ENCODE data around the gene ASPG.

ASPG gene

DNA sequence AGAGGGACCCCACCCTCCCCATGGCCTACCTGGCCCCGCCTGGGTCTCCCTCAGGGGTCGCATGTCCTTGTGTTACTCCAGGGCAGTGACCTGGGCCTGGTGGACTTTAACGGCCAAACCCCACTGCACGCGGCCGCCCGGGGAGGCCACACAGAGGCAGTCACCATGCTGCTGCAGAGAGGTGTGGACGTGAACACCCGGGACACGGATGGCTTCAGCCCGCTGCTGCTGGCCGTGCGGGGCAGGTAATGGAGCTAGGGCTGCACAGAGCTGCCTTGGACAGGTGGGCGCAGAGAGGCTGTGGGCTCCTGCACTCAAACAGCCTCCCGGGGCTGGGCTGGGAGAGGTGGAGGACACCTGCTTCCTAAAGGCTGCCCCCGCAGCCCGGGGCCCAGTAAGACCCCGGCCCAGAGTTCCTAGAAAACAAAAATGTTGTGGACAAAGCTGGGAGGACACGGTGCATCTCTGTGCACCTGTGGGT is 21.6 kb downstream of the ASPG start:
- no peak for DNase-seq

DNA sequence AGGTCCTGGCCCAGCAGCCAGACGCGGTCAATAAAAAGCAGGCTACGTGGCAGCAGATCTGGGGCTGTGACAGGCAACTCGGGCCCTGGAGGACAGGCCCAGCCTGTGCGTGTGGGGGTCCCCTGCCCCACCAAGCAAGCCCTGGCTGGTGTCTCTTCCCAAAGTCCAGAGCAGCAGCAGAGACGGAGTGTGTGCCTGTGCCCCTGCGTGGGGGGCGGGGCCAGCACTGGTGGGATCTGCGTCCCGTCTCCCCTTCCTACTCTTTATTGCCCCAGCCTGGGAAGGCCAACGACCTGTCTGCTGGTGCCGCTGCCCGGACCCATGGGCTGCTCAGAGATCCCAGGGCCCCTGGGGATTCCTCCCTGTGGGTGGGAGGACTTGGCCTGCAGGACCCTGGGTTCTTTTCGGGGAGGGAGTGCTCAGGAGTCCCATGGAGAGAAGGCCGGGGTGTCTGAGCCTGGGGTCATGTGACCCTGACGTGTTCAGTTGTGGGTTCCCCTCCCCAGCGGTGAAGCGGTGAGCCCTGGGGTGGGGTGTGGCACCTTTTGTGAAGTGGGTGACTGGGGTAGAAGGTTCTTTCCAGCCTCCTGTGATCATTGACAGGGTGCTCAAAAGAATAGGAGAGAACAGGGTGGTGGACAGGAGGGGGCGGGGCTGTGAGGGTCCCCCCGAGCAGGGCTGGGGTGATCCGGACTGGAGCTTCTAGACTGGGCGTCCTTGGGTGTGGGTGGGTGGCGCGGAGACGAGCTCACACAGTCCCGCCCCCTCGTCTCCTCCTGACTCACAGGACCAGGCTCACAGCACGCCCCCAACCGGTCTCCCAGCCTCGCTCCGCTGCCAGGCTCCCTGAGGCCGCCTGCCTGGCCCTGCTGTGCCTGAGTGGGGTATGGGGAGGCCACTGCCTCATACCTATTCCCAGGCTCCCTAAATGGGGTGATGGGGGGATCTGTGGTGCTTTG is 22.4 kb downstream of the ASPG start:
- DNase-seq: no peak

DNA sequence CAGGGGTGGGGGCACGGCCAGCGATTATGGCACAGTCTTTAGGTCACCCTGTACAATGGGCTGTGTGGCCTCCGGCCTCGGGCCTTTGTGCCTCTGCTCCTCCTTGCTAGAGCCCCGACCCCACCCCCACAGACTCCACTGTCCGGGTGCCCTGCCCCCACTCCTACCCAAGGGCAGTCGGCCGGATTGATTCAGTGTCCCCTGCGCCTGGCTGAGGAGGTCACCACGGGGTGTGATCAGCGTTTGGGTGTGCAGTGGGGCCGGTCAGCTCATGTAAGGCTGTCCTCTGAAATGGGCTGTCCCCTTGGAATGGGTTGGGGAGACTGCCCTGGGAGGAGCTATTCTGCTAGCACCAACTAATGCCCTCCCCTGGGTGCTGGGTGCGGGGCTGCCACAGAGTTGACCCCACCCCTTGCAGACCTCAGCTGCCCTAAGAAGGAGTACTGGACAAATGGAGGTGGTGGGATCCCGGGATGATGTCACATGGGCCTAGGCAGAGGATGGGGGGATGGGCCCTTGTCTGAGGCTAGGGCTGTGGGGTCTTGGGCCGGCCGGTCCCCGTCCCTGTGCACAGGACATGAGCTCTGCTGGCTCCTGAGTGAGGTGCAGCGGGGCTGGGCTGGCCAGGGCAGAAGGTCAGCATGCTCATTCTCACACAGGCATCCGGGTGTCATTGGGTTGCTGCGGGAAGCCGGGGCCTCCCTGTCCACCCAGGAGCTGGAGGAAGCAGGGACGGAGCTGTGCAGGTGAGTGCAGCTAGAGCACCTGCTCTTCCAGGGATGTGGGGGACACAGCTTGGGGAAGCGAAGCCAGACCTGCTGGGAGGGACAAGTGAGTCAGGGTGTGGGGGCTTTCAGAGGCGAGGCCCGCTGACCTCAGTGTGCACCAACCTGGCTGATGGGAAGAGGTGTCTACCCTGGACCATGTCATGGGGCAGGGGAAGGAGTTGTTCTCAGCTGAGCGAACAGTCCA is 23.4 kb downstream of the ASPG start:
- no peak for DNase-seq

DNA sequence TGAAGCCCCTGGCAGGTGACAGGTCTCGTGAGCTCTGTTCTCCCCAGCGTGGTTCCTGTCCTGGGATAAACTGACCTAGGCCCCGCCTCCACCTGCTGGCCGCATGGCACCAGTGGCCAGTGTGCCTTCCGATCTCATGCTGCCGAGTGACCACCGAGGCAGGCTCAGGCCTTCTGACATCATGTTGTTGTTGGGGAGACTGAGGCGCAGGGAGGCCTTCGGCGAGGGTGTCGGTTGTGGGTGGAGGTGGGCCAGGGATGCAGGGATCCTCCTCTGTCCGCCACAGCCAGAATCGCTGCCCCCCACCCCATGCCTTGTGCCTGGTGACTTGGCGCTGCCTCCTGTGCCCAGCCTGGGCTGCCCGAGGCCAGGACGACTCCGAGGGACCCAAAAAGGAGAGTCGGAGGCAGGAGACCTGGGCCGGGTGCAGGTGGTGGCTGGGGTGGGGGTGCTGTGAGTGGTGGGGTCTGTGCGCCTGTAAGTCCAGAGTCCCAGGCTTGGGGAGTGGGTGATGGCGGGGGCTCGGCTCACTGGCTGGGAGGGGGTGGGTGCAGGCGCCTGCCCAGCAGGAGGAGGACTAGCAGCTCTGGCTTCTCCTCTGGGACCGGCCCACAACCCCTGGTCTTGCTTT is 24.3 kb downstream of the ASPG start:
- DNase-seq: no peak

DNA sequence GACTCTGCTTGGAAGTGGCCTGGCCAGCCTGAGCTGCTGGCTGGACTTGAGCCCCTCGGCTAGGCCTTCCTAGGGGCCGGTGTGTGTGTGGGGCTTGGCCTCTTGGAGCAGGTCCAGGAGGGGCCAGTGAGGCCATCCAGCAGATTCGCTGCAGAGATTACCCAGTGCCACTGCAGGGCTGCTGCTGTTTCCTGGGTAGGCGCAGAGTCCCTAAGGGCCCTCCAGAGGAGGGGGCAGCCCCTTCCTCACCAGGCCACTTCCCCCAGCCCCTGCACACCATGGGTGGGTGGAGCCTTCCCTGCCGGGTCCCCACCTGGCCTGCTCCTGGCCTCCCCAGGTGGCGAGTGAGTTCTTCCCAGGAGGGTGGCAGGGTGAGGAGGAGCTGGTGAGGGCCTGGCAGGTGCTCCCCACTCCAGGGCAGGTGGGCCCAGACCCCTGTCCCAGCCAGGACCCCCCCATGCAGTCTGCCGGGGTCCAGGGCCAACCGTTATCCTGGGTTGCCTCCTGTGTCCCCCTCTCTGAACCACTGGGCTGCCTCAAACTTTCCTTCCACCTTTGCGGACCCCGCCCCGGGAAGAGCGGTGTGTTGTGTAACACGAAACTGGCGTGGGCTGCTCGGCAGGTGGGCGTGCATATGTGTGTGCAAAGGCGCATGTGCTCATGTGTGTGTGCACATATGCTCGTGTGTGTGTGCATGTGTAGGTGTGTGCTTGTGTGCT is 25.1 kb downstream of the ASPG start:
- DNase-seq: no peak

DNA sequence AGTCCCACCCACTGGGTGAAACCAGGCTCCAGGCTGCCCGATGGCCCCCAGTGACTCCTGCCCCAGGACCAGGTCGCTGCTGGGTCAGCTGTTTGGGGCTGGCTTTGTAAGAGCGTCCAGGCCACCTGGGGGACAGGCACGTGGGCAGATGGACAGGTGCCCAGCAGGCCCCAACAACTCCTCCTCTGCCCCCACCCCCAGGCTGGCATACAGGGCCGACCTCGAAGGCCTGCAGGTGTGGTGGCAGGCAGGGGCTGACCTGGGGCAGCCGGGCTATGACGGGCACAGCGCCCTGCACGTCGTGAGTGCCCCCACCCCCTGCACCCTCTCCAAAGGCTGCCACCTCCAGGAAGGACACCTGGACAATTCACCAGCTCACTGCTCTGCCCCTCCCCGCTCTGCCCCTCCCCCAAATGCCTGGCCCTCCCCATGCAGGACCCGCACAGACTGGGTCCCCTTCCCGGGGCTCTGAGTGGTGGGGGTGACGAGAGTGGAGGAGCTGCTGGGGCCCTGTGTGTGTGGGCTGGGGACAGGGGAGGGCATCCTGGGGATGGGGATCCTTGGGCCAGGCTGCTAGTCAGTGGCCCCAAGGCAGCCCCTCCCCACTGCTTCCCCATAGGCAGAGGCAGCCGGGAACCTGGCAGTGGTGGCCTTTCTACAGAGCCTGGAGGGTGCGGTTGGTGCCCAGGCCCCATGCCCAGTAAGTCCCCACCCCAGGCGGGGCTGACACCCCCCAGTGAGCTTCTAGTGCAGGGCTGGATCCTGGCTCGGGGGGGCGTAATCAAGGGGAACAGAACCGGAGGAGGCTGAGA is 26.0 kb downstream of the ASPG start:
- DNase-seq: no peak

DNA sequence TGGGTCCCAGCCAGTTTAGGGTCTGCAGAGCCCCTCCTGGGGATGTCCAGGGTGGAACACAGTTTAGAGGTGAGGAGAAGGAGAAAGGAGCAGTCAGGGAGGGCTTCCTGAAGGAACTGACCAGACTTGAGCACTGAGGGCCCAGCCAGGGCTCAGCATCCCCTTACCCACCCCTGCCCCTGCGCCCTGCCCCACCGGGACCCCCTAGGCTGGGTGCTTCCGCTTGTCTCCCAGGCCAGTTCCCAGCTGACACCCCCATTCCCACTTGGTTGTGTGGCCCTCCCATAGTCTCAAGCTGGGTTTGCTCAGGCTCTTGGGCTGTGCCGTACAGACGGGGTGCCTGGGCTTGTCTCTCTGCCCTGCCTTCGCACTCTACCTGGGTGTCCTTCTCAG is 26.6 kb downstream of the ASPG start:
- no peak for DNase-seq

DNA sequence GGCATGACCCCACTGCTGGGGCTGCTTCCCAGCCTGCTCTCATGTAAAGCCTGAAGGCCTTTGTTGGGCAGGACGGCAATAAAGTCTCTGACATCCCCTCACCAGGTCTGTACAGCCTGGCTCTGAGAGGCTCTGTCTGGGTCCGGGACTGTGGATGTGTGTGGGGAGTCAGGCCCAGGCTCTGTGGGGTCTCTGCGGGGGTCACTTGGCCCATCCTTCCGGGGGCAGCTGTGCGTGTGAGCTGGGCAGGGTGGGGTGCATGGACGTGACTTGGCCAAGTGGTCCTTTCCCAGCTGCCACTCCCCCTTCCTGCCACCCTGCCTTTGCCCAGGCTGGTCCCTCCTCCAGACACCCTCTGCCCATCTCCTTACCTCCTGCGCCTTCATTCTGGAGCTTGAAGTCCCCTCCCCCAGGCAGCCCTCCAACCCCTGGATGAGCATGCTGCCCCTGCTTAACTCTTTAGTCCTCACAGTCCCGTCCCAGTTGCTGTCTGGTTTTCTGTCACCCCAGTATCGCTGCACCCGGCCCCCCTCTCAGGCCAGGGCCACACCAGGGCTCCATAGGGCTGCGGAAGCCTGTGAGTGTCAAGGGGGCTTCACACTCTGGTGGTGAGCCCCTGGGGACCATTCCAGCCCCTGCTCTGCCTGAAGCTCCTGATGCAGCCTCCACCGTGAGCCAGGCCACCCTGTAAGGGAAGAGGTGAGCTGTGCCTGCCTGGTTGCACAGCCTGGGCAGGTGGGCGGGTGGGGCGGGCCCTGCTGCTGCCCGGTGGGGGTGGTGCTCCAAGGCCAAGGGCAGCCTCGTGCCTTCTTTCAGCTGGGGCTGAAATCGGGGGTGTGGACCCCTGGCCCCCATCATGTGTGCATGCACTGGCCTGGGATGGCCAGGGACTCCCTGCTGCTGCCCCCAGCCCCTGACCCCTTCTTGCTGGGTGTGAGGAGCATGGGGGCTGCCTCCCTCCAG is 27.4 kb downstream of the ASPG start:
- no peak for DNase-seq

DNA sequence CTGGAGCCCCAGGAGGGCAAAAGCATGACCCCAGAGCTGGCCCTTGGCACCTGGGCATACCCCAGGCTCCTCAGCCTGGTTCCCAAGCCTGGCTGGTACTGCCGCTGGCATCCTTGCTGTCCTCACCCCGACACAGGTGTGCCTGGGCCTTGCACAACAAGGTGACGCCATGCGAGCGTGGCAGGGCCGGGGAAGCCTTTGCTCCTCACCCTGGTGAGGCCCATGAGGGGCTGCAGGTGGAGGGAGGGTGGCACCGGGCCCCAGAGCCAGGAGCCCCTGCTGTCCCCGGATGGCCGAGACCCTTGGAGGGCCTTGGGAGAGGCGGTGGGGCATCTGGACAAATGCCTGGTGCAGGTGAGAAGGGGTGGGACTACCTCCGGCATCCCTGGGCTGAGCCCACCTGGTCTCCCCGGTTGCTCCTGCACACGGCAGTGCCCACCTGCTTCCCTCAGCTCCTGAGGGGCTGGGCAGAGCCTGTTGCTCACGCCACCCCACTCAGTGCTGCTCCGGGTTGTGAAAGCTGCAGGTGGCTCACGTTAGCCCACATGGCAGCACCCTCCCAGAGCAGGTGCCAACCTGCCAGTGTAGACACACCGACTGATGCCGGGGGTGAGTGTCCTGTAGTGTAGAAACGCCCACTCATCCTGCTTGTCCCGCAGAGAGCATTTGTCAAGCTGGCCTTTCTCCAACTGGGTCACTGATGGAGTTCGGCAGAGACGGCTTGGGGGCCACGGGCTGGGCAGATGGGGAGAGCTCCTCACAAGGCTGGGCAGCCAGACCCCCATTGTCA is 28.3 kb downstream of the ASPG start:
- DNase-seq: no peak

DNA sequence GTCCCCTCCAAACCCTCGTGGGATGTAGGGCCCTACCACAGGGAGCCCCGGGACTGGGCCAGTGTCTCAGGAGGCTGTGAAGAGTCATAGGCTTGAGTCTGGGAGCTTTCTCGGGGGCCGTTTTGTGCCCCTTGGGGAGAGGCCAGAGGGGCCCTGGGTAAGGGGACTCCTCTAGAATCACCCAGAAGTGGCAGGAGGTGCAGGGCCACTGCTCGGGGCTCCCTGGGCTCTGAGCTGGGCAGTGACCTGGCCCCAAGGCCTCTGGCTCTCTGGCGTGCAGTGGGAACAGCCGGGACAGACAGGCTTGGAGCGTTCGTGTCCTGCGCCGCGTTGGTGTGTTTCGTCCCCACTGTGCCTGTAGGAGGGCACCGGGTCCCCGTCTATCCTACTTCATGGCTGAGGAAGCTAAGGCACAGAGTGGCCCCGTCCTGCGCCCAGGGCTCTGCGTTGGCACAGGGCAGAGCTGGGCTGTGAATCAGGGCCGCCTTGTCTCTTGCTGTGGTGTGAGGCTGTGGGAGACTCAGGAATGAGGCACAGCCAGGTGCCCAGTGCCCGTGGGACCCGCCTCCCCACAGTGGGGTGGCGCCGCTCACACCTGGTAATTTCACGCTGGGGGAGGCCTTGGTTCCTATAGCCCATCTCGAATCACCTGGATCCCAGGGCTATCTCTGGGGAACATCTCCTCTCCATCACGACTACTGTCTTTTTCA is 29.1 kb downstream of the ASPG start:
- DNase-seq: no peak

DNA sequence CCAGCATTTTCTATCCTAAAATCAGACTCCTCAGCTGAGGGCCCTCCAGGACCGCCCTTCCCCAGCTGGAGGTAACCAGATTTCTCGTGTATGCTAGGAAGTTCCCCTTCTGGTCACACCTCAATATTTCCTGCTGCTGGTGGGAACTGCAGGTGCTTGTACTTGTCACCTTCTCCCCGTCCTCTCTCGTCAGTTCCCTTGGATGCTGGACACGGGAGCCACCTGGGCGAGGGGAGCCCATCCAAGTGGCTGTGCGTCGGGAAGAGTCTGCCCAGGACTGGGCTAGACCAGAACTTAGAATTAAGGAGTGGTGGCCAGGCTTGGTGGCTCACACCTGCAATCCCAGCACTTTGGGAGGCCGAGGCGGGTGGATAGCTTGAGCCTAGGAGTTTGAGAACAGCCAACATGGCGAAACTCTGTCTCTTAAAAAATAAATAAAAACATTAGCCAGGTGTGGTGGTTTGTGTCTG is 29.7 kb downstream of the ASPG start:
- DNase-seq: no peak

DNA sequence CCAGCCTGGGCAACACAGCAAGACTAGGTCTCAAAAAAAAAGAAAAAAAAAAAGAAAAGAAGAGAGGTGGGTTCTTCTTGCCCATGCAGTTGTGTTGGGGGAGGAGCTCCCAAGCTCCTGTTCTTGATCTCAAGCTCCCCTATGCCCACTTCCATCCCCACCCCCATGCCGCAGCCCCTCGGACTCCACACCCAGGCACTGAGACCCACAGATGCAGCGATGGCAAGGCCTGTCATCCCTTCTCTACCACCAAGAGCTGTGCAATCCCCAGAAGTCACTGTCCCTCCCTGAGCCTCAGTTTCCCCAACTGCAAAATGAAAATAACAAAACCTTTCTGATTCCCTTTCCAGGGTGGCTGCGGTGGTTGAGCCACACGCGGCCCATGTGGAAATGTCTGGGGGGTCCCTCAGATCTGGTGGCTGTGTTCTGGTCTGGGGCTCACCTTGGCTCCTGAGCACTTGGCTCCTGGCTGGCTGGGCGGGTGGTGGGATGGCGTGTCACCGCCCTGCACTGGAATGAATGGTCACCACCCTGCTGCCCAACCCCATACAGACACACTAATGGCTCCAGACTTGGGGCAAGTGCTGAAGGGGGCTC is 30.3 kb downstream of the ASPG start:
- DNase-seq: no peak

DNA sequence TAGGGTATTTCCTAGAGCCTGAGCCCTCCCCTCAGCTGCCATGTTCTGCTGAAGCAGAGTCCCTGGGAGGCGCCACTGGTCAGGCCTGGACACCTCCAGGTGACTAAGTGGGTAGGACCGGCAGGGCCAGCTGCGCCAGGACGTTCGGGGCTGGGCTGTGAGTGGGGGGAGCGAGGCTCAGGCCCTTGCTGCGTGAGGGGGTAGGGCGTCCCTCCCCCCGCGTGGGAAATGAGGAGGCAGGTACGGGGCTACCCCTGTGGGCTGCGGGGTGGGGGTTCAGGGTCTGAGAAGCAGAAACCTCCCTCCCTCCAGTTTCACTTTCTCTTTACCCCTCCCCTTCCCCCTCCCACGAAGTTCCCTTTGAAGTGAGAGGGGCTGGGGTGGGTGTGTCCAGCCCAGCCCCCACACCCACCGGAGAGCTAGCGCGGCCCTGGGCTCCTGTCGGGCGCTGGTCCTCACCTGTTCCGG is 30.8 kb downstream of the ASPG start:
- no peak for DNase-seq

DNA sequence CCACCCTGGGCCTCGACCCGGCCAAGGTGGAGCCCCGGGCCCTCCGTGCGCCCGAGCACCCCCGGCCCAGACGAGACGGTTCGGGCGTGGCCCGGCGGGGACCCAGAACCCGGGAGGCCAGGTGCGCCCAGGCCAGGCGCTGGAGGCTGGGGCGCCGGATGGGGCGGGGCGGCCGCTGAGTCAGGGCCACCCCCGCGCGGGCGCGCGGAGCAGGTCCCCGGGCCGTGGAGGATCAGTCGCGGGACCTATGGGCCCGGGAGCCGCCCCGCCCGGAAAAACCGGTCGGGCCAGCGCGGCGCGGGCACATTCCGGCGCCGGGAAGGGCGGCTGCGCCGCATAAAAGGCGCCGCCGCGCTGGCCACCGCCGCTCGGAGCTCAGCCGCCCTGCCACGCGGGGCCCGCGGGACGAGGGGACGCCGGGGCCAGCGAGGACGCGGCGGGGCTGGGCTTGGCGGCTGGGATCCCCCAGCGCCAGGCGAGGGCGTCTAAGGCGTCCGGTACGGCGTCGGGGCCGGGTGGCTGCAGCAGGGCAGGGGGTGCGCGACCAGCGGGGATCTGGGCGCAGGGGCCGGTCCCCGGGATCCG is 31.3 kb downstream of the ASPG start:
- peak; percentile 14 for DNase-seq

DNA sequence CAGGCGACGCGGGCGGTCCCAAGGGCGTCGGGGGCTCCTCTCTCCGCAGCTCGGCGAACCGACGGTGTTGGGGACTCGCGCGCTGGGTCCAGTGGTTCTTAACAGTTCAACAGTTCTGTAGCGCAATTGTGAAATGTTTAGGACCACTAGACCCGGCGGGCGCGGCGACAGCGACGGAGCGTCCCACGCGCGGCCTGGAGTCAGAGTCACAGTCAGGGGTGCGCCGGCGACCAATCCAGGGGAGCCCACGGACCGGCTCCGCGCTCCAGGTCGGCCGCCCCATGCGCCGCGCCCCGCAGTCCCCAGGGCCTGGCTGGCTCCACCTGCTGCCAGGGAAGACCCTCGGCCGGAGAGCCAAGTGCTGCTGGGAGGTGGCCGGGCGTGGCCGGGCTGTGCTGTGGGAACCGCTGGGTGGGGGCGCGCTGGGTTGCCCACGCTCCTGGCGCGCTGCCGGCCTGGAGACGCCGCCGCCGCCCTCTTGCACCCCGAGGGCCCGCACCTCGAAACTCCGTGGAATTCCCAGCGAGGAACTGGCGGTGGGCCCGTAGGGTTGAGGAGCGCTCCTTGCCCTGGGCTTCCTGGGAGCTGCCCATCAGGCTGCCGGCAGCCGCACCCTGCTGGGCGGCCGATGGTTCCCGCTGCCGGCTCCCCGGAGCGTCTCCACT is 32.0 kb downstream of the ASPG start:
- DNase-seq: no peak

DNA sequence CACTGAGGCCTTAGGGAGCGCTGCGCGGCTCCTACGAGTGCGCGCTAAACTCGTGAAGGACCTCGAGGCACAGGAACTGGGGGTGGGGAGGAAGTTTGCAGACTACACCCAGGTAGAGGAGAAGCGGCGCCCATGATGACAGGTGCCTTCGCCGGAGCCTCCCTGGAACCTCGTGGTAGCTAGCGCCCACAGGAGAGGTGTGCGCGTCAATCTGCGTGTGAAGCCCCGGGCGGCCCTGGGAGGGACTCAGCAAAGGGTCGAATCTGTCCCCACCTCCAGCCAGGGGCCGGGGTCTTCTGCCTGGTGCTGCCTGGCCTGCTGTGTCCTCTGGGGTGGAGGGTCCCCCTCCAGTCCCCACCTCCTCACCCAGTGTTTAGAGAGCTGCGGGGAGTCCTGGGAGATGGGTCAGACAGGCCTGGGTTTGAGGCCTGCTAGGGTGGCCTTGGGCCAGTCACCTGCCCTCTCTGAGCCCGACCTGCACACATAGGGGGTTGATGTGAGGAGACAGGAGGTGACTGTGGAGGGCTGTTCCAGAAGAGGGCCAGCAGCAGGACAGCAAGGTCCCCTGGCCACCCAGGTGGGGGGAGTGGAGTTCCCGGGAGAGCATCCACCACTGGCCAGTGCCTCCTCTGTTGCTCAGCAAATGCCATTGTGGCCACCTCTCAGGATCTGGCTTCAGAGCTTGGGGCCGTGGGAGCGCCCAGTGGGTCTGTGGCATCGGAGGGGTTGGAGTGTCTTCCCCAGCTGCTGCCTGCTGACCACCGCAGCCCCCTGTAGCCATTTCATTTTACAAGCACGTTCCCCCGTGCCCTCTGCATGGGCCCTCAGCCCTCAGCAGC is 32.7 kb downstream of the ASPG start:
- no peak for DNase-seq
